Heart right ventricle (tissue), 16 donors: ENCODE data around the gene ANO1. TPM values are rescaled to one million over a fixed set of nuclear protein-coding genes. Genes with fewer than 3 reads are reported as not detected.
A peak's percentile ranks its signal among the peaks of the same experiment; 100 is the strongest.

Experiments used
- ATAC-seq, 8 donors: fragments of 200-7000 bp; cut with Tn5 transposase; one replicate each; pipeline ENCODE4 v1.9.1; 2020; ENCODE audit warnings: mild to moderate bottlenecking in 8 of 8, moderate library complexity in 8 of 8, moderate number of reproducible peaks in 1 of 8
- DNase-seq, 2 donors: peaks; one replicate each; pipeline ENCODE4 v3.0.0-alpha.2; 2020
- H3K27ac ChIP-seq, 10 donors: fragments of 200-600 bp; sonication (generic) in 2 of 10; one replicate each; pipeline versions ENCODE4 v1.5.0 to v1.8.0; 2020 to 2022; ENCODE audit warnings: mild to moderate bottlenecking in 3 of 10
- H3K27me3 ChIP-seq, 7 donors: fragments of 200-600 bp; one replicate each; pipeline ENCODE4 v1.8.0; 2021 to 2022; ENCODE audit warnings: mild to moderate bottlenecking in 2 of 7
- H3K36me3 ChIP-seq, 9 donors: fragments of 200-600 bp; sonication (generic) in 1 of 9; one replicate each; pipeline versions ENCODE4 v1.5.0 to v1.8.0; 2020 to 2022; ENCODE audit warnings: mild to moderate bottlenecking in 2 of 9
- H3K4me1 ChIP-seq, 9 donors: fragments of 200-600 bp; sonication (generic) in 1 of 9; one replicate each; pipeline versions ENCODE4 v1.5.0 to v1.8.0; 2020 to 2022; ENCODE audit warnings: mild to moderate bottlenecking in 4 of 9
- H3K4me3 ChIP-seq, 10 donors: fragments of 200-600 bp; sonication (generic) in 2 of 10; one replicate each; pipeline versions ENCODE4 v1.5.0 to v1.8.0; 2020 to 2022; ENCODE audit warnings: mild to moderate bottlenecking in 7 of 10, moderate library complexity in 2 of 10
- H3K9me3 ChIP-seq, 11 donors: fragments of 200-600 bp in 10 of 11; sonication (generic) in 2 of 11; one replicate each; pipeline versions ENCODE4 v1.5.0 to v1.8.0; 2013 to 2022; ENCODE audit warnings: mild to moderate bottlenecking in 2 of 11, control low read depth in 1 of 11, moderate library complexity in 1 of 11
- WGBS, 2 donors: extraction: QIAGEN DNeasy Blood & Tissue Kit; methylation state at CpG; one replicate each; pipeline ENCODE4 v1.1.7; 2013; ENCODE audit warnings: inconsistent platforms in 1 of 2; 5-methylcytosine and 5-hydroxymethylcytosine counted together
- intact Hi-C, 10 donors: fragments of 100-400 bp; cut with DNase I; formaldehyde crosslinking; loops; one replicate each; pipeline versions ENCODE4 v1.11.1 to v1.14.2; 2022
- polyA plus RNA-seq, 2 donors: library from polyadenylated mRNA; stranded (reverse); fragments of 200-250 nt; gene quantifications; one replicate each; pipeline ENCODE4 v1.2.3, GENCODE V29; 2013
- total RNA-seq, 10 donors: library from RNA; stranded (reverse); fragmentation: NEBNext Ultra II Directional in 3 of 10; extraction: Animal tissue kit (Norgen Biotek cat#: 25700) in 3 of 10; gene quantifications; one replicate each; pipeline versions ENCODE4 v1.2.1 to v1.2.4, GENCODE V29; 2021 to 2023
- TF ChIP-seq, protein P1 (sequence below), 9 donors: fragments of 200-600 bp; sonication (generic) in 2 of 9; IDR thresholded peaks; one replicate each; pipeline versions ENCODE4 v1.5.0 to v1.8.0; 2021 to 2022; ENCODE audit warnings: antibody characterized with exemption in 9 of 9, mild to moderate bottlenecking in 5 of 9, moderate library complexity in 1 of 9
- donor health status: Arrhythmogenic right ventricular cardiomyopathy.
- donor health status: ischemic (EF 13 %, LVEDD 7.1; RV severe dilation, severe dysfunction).
- donor health status: healthy with polysubstance abuse.
- donor health status: DM: no; HTN: yes; CAD: no.
- donor health status: DM: no; HTN: no; CAD: no.
- donor health status: ischemic (EF 25% LVEDD 6.9; RV normal size, moderate dysfunction).
- donor health status: ischemic (EF 25% LVEDD 5.7; RV mildly dilated, moderate dysfunction).
- donor health status: healthy.
- donor health status: DM: yes; HTN: yes; CAD: no.
- donor health status: Ischemic cardiomyopathy.
- donor health status: ischemic (EF 35%, LVEDD 5.7; RV mildly dilated, moderate dysfunction).
- donor health status: nonischemic (EF 11% LVEDD 7.7; RV severe dilation, severe dysfunction).
- donor health status: DM: yes; HTN: yes; CAD: no.
- donor health status: PGD.
- donor health status: ischemic (EF 29% LVEDD 5.4; RV normal size, mild dysfunction).
- donor health status: nonischemic (EF 23%, LVEDD 6.1; RV moderate dilation, normal function).

ANO1 gene
- total and polyA plus RNA-seq, 12 donors: 6.6 to 13.8 (median 9.7) TPM

DNA sequence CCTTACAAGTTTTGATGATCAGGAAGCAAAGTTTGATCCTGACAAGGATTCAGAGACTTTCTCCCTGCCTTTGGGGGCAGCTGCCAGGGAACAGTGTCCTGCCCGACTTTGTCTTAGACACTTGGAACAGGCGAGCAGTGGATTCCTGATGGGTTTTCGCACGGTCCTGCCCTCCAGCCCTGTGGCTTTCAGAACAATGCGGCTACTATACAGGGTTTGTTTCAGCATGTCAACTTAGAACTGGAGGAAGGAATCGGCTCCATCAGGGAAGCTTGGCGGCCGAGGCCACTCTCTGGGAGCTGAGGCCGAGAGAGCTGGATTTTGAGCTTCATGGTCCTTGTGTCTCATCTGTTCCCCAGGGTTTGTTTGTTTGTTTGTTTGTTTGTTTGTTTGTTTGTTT lies 11.5 kb downstream of the ANO1 start:
- H3K27ac ChIP-seq: peak overlapping the region in 2 of 10 donors; percentile 1 to 13
- H3K36me3 ChIP-seq: peaks cover 0 to 9% (median 0%) of the 10 kb centered on the region in 9 donors
- no peaks in the 10 kb centered on the region for H3K9me3 ChIP-seq
- no peak overlapping the region for H3K4me3 ChIP-seq
- TF ChIP-seq, protein P1, sequence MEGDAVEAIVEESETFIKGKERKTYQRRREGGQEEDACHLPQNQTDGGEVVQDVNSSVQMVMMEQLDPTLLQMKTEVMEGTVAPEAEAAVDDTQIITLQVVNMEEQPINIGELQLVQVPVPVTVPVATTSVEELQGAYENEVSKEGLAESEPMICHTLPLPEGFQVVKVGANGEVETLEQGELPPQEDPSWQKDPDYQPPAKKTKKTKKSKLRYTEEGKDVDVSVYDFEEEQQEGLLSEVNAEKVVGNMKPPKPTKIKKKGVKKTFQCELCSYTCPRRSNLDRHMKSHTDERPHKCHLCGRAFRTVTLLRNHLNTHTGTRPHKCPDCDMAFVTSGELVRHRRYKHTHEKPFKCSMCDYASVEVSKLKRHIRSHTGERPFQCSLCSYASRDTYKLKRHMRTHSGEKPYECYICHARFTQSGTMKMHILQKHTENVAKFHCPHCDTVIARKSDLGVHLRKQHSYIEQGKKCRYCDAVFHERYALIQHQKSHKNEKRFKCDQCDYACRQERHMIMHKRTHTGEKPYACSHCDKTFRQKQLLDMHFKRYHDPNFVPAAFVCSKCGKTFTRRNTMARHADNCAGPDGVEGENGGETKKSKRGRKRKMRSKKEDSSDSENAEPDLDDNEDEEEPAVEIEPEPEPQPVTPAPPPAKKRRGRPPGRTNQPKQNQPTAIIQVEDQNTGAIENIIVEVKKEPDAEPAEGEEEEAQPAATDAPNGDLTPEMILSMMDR (IDR thresholded peaks at IDR 0.05): no peak
- intact Hi-C loops: loop anchor here in 4 of 10 donors (10.0 kb wide), 4 partner anchors 105 to 175 kb away; no protein-coding TSS in a partner anchor
- H3K27me3 ChIP-seq: peaks cover 0 to 13% (median 0%) of the 10 kb centered on the region in 7 donors
- peaks cover 0 to 50% (median 10%) of the 10 kb centered on the region in 9 donors for H3K4me1 ChIP-seq
- WGBS, 2 donors: 79 to 85% methylated on average over 9 of the region's 9 CpGs
- ATAC-seq: no peak
- no peak for DNase-seq

DNA sequence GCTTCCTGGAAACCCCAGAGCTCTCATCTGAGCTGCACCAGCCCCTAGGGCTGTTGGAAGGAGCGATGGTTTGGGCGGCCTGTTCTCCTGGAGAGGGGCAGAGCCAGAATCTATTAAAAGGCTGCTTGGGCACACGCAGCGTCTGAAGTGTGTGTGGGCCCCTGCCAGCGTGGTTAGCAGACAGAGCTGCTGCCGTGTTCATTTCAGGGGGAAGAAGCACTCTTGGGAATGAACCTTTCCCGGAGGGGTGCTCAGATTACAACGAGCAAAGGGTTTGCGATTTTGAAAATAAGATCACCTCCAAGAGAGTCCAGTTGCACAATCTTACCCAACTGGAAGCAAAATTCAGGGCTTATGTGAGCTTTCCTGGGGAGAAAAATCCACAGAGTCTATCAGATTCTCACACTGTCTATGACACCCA lies 12.9 kb downstream of the ANO1 start:
- H3K27me3 ChIP-seq: peaks cover 0 to 5% (median 0%) of the 10 kb centered on the region in 7 donors
- TF ChIP-seq, protein P1 (IDR thresholded peaks at IDR 0.05): no peak
- WGBS, 2 donors: 36 to 44% methylated on average over 9 of the region's 9 CpGs
- H3K9me3 ChIP-seq: no peaks in the 10 kb centered on the region
- H3K27ac ChIP-seq: peak overlapping the region in 6 of 10 donors; percentile 2 to 70 (median 24)
- DNase-seq (peak; percentile 44 to 70), ATAC-seq (peak; percentile 53 to 91 (median 81))
- peaks cover 0 to 41% (median 10%) of the 10 kb centered on the region in 9 donors for H3K4me1 ChIP-seq
- intact Hi-C loops: loop anchor here in 2 of 10 donors (10.0 kb wide), 2 partner anchors 156 to 166 kb away; no protein-coding TSS in a partner anchor
- no peak overlapping the region for H3K4me3 ChIP-seq
- H3K36me3 ChIP-seq: peaks cover 0 to 9% (median 0%) of the 10 kb centered on the region in 9 donors

DNA sequence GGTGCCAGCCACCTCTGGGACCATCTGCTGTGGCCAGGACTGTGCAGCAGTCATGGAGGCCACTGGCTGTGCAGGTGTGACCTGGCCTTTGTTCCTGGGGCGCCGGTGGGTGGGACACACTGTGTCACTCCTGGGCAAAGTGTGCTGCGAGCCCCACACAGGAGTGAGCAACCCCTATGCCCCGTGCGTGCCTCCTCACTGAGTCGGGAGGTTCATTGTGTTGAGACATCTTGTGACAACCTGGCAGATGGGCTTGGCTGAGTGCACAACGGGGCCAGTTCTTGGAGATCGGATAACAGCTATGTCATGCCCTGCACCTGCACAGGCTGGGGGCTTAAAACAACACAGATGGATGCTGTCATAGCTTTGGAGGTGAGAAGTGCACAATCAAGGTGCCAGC lies 13.5 kb downstream of the ANO1 start:
- TF ChIP-seq, protein P1 (IDR thresholded peaks at IDR 0.05): no peak
- no peak for DNase-seq
- ATAC-seq: peak in 1 of 8 donors; percentile 27
- Histone ChIP-seq H3K36me3 (peaks cover 0 to 9% (median 0%) of the 10 kb centered on the region in 9 donors), H3K9me3 (no peaks in the 10 kb centered on the region), H3K27me3 (no peaks in the 10 kb centered on the region), H3K27ac (no peak overlapping the region), H3K4me1 (peaks cover 0 to 41% (median 10%) of the 10 kb centered on the region in 9 donors), H3K4me3 (no peak overlapping the region)
- intact Hi-C loops: loop anchor here in 2 of 10 donors (10.0 kb wide), 2 partner anchors 157 to 167 kb away; no protein-coding TSS in a partner anchor
- 93 to 95% methylated on average over 8 of the region's 8 CpGs for WGBS, 2 donors

- no peaks in the 10 kb centered on the region for H3K9me3 ChIP-seq
- DNase-seq: no peak
- peaks cover 0 to 48% (median 20%) of the 10 kb centered on the region in 9 donors for H3K4me1 ChIP-seq
- TF ChIP-seq, protein P1 (IDR thresholded peaks at IDR 0.05): no peak
- H3K27ac ChIP-seq: no peak overlapping the region
- no peak for ATAC-seq
- no peak overlapping the region for H3K4me3 ChIP-seq
- intact Hi-C loops: loop anchor here in 2 of 10 donors (10.0 kb wide), 2 partner anchors 158 to 168 kb away; no protein-coding TSS in a partner anchor
- H3K27me3 ChIP-seq: no peaks in the 10 kb centered on the region
- peaks cover 0 to 7% (median 0%) of the 10 kb centered on the region in 9 donors for H3K36me3 ChIP-seq
- WGBS, 2 donors: 92 to 95% methylated on average over 8 of the region's 8 CpGs
These were observed 15.0 kb downstream of the ANO1 start for GRCh38 chr11:70092959-70093715.
